ENCODE data around the gene BANK1. TPM values are rescaled to one million over a fixed set of nuclear protein-coding genes. Genes with fewer than 3 reads are reported as not detected.
A peak's percentile ranks its signal among the peaks of the same experiment; 100 is the strongest.

Gene BANK1
- total and polyA plus RNA-seq, 2 of the 8 experiments (the other 6 are each of a cell fraction or from before 2014, with no cell fraction given) = 0.59 to 0.93 TPM

DNA sequence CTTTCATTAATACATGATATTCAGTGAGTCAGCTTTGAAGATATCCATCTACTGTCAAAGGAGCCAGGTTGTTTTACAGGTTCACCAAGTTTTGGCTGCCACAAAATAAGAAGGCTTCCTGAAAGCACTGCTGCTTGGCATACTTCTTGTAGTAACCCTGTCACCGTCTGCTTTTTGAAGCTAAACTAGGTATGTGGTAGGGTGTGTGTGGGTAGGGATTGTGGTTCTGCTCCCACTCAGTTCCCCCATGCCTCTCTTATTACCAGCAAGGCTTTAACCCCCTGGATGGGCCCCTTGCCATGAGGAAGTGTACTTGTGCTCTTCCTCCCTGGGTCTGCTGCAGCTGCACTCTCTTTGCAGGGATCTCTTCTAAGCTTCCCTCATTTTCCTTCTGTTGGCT, 191.2 kb downstream of the BANK1 start:
- ChIA-PET POLR2A (ENCODE audit: partially characterized antibody) (no interaction called here), CTCF (ENCODE audit: partially characterized antibody) (interaction anchor here (0.9 kb wide), 1 partner anchor 38 kb away, joined by 3 read pairs; no protein-coding TSS in a partner anchor)
- Histone ChIP-seq H4K8ac (ENCODE audit: extremely low read depth, insufficient read depth, low read length) (no peak overlapping the region), H3K36me3 (ENCODE audit: control insufficient read depth in 2 of 4, insufficient read depth in 4 of 4, low read length in 3 of 4) (no peaks in the 10 kb centered on the region), H3K4ac (replicated peaks; ENCODE audit: insufficient read length, low read depth, low read length) (no peak overlapping the region), H2AK5ac (ENCODE audit: low read depth, low read length) (no peak overlapping the region), H3K23ac (ENCODE audit: insufficient read length) (no peak overlapping the region), H3K27ac (ENCODE audit: low read depth, low read length) (no peak overlapping the region), H3K18ac (ENCODE audit: extremely low read depth, low read length) (no peak overlapping the region), H3K9me3 (ENCODE audit: insufficient read depth in 2 of 2, low read depth in 1 of 2, low read length in 1 of 2) (no peaks in the 10 kb centered on the region), H3K9ac (replicated peaks in 1 of 4; ENCODE audit: extremely low read depth in 1 of 4, low read depth in 3 of 4, low read length in 3 of 4) (no peak overlapping the region), H3K79me1 (ENCODE audit: low read depth, low read length) (no peaks in the 10 kb centered on the region), H2BK120ac (replicated peaks; ENCODE audit: low read depth, low read length) (no peak overlapping the region), H3K27me3 (replicated peaks in 1 of 4; ENCODE audit: control insufficient read depth in 3 of 4, extremely low read depth in 1 of 4, insufficient read depth in 3 of 4, low read length in 3 of 4) (no peaks in the 10 kb centered on the region), H3K4me3 (ENCODE audit: extremely low read depth in 1 of 4, insufficient read depth in 2 of 4, low read depth in 3 of 4, low read length in 4 of 4) (no peak overlapping the region), H2BK5ac (ENCODE audit: low read depth, low read length) (no peak overlapping the region), H3K4me2 (ENCODE audit: insufficient read depth in 1 of 2, low read depth in 2 of 2, low read length in 2 of 2) (no peak overlapping the region; a peak in 1 of 4 replicates), H4K20me1 (replicated peaks in 1 of 2; ENCODE audit: control insufficient read depth in 1 of 2, insufficient read depth in 2 of 2, low read length in 2 of 2) (no peaks in the 10 kb centered on the region), H2BK12ac (ENCODE audit: low read depth, low read length) (no peak overlapping the region), H2AFZ (ENCODE audit: low read length) (peak overlapping the region; percentile 84), H2BK15ac (ENCODE audit: low read length) (no peak overlapping the region), H3K56ac (replicated peaks; ENCODE audit: insufficient read length, low read depth, low read length) (no peak overlapping the region), H3K79me2 (ENCODE audit: control insufficient read depth in 1 of 2, insufficient read depth in 2 of 2, low read length in 2 of 2) (no peaks in the 10 kb centered on the region), H3K14ac (ENCODE audit: insufficient read length) (no peak overlapping the region), H2BK20ac (ENCODE audit: low read length) (no peak overlapping the region), H4K91ac (replicated peaks; ENCODE audit: insufficient read length, low read length) (no peak overlapping the region), H4K5ac (ENCODE audit: insufficient read length, low read depth, low read length) (no peak overlapping the region), H3K23me2 (ENCODE audit: low read depth, low read length) (no peaks in the 10 kb centered on the region), H3K4me1 (replicated peaks in 1 of 4; ENCODE audit: control insufficient read depth in 3 of 4, insufficient read depth in 4 of 4, low read length in 3 of 4) (peaks cover 0 to 4% (median under 1%) of the 10 kb centered on the region in 4 experiments; a peak in 1 of 7 replicates)
- DNase-seq (ENCODE audit: low read depth in 1 of 2, low spot score in 2 of 2) (no peak), FAIRE-seq (no peak)
- 50% methylated on average over 1 of the region's 1 CpG; no CpG with 5 or more reads in 1 of the 2 experiments for WGBS, 2 experiments (ENCODE audit: extremely low coverage in 1 of 2, insufficient coverage in 1 of 2, insufficient read length in 1 of 2, insufficient replicate concordance in 2 of 2, low coverage in 1 of 2, low lambda C conversion rate in 2 of 2, missing lambda C conversion rate in 1 of 2)
- TF ChIP-seq EZH2 (IDR thresholded peaks at IDR 0.05; ENCODE audit: low read depth, low read length, severe bottlenecking) (no peak), HDAC6 (IDR thresholded peaks at IDR 0.05; ENCODE audit: low read depth, low read length) (no peak)
